Measurements from ENCODE around the gene PCDH17. TPM values are rescaled to one million over a fixed set of nuclear protein-coding genes. Genes with fewer than 3 reads are reported as not detected.

The PCDH17 gene
- total and polyA plus RNA-seq, 2 experiments from 2014 or later = 3.2 to 10.3 TPM

GRCh38 chr13:57653229-57653989, 21.9 kb downstream of the PCDH17 start:
- Histone ChIP-seq H3K4me2 (no peak overlapping the region), H3K36me3 (replicated peaks; ENCODE audit: insufficient read depth, low read depth) (no peaks in the 10 kb centered on the region), H3K4me1 (ENCODE audit: insufficient read depth) (no peaks in the 10 kb centered on the region), H3K27ac (no peak overlapping the region), H2AFZ (no peak overlapping the region), H3K4me3 (no peak overlapping the region), H3K9me3 (ENCODE audit: low read depth) (no peaks in the 10 kb centered on the region), H3K27me3 (no peaks in the 10 kb centered on the region), H3K9me2 (replicated peaks; ENCODE audit: insufficient read depth) (no peaks in the 10 kb centered on the region), H4K20me1 (ENCODE audit: insufficient read depth, poor library complexity, severe bottlenecking) (no peaks in the 10 kb centered on the region), H3K79me2 (no peaks in the 10 kb centered on the region)
- TF ChIP-seq CTCF (IDR thresholded peaks at IDR 0.05; ENCODE audit: poor library complexity) = no peak
- TF ChIP-seq EZH2 (IDR thresholded peaks at IDR 0.05; ENCODE audit: borderline replicate concordance) = no peak
- TF ChIP-seq EZH2phosphoT487 (IDR thresholded peaks at IDR 0.05; ENCODE audit: low read depth, severe bottlenecking, unreplicated experiment) = no peak
- no peak for DNase-seq (ENCODE audit: low spot score)
- WGBS (ENCODE audit: low lambda C conversion rate, missing lambda C conversion rate) = 74% methylated on average over 6 of the region's 6 CpGs

GRCh38 chr13:57665481-57665880, 33.9 kb downstream of the PCDH17 start:
- H3K4me2 ChIP-seq = no peak overlapping the region
- H3K4me3 ChIP-seq = no peak overlapping the region
- H3K36me3 ChIP-seq (replicated peaks; ENCODE audit: insufficient read depth, low read depth) = no peaks in the 10 kb centered on the region
- no peaks in the 10 kb centered on the region for H3K27me3 ChIP-seq
- no peaks in the 10 kb centered on the region for H3K79me2 ChIP-seq
- no peaks in the 10 kb centered on the region for H3K9me3 ChIP-seq (ENCODE audit: low read depth)
- H2AFZ ChIP-seq = no peak overlapping the region
- DNase-seq (ENCODE audit: low spot score) = no peak
- WGBS (ENCODE audit: low lambda C conversion rate, missing lambda C conversion rate) = 63% methylated on average over 4 of the region's 4 CpGs
- no peak overlapping the region for H3K27ac ChIP-seq
- no peaks in the 10 kb centered on the region for H4K20me1 ChIP-seq (ENCODE audit: insufficient read depth, poor library complexity, severe bottlenecking)
- H3K9me2 ChIP-seq (replicated peaks; ENCODE audit: insufficient read depth) = no peaks in the 10 kb centered on the region
- H3K4me1 ChIP-seq (ENCODE audit: insufficient read depth) = no peaks in the 10 kb centered on the region
- TF ChIP-seq EZH2phosphoT487 (IDR thresholded peaks at IDR 0.05; ENCODE audit: low read depth, severe bottlenecking, unreplicated experiment) (no peak), EZH2 (IDR thresholded peaks at IDR 0.05; ENCODE audit: borderline replicate concordance) (no peak), CTCF (IDR thresholded peaks at IDR 0.05; ENCODE audit: poor library complexity) (no peak)

- H3K4me1 ChIP-seq (ENCODE audit: insufficient read depth) = no peaks in the 10 kb centered on the region
- no peaks in the 10 kb centered on the region for H3K27me3 ChIP-seq
- DNase-seq (ENCODE audit: low spot score) = no peak
- no peak overlapping the region for H3K27ac ChIP-seq
- H3K9me3 ChIP-seq (ENCODE audit: low read depth) = no peaks in the 10 kb centered on the region
- no peaks in the 10 kb centered on the region for H3K9me2 ChIP-seq (replicated peaks; ENCODE audit: insufficient read depth)
- no peaks in the 10 kb centered on the region for H3K36me3 ChIP-seq (replicated peaks; ENCODE audit: insufficient read depth, low read depth)
- H3K4me2 ChIP-seq = no peak overlapping the region
- H3K79me2 ChIP-seq = no peaks in the 10 kb centered on the region
- TF ChIP-seq CTCF (IDR thresholded peaks at IDR 0.05; ENCODE audit: poor library complexity) = no peak
- TF ChIP-seq EZH2 (IDR thresholded peaks at IDR 0.05; ENCODE audit: borderline replicate concordance) = no peak
- TF ChIP-seq EZH2phosphoT487 (IDR thresholded peaks at IDR 0.05; ENCODE audit: low read depth, severe bottlenecking, unreplicated experiment) = no peak
- no peaks in the 10 kb centered on the region for H4K20me1 ChIP-seq (ENCODE audit: insufficient read depth, poor library complexity, severe bottlenecking)
- 82% methylated on average over 6 of the region's 6 CpGs for WGBS (ENCODE audit: low lambda C conversion rate, missing lambda C conversion rate)
- no peak overlapping the region for H2AFZ ChIP-seq
- no peak overlapping the region for H3K4me3 ChIP-seq
These were observed 34.8 kb downstream of the PCDH17 start for GRCh38 chr13:57666131-57666953.
